Omental fat pad (tissue), 4 donors: ENCODE measurements around the gene RTRAF. TPM values are rescaled to one million over a fixed set of nuclear protein-coding genes. Genes with fewer than 3 reads are reported as not detected.

ENCODE experiments used
- ATAC-seq: fragments of 150-250 bp; one replicate; pipeline ENCODE4 v1.9.1; 2016; ENCODE audit warnings: mild to moderate bottlenecking, moderate library complexity; ENCODE audit not compliant: low FRiP score
- DNase-seq: peaks from one replicate; pipeline ENCODE4 v3.0.0-alpha.2; 2019; ENCODE audit warnings: low spot score
- total RNA-seq, 4 donors: library from RNA; depleted of rRNA; stranded (reverse); fragments of >200 nt; gene quantifications; one replicate each; pipeline ENCODE4 v1.1.0, GENCODE V29; 2016
- TF ChIP-seq, protein P1 (sequence below), 3 donors: fragments of 450-650 bp; IDR thresholded peaks; one replicate each; pipeline ENCODE4 v1.5.1; 2016 to 2017; ENCODE audit warnings: antibody characterized with exemption in 3 of 3, mild to moderate bottlenecking in 3 of 3, moderate library complexity in 2 of 3

The RTRAF gene
- total RNA-seq, 4 donors from 2014 or later: 63.8 to 84.6 (median 71.6) TPM

DNA sequence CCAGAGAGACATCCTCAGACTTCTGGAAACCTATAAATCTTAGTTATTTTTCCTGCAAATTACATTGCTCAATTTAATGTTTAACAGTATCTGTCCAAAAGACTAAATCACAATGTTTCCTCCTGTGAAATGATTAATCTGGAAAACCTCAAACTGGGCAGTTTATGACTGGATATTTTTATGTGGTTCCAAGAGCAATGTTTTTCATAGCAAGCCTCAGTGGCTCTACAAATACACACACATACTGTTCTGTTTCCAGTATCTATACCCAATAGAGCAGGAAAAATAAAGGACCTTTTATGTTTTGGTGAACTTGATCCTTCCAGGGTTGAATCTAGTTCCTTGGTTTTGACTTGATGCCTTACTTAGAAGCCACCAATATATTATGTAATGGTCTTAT, 70.3 kb downstream of the RTRAF start:
- ATAC-seq: peak; percentile 76
- TF ChIP-seq, protein P1, sequence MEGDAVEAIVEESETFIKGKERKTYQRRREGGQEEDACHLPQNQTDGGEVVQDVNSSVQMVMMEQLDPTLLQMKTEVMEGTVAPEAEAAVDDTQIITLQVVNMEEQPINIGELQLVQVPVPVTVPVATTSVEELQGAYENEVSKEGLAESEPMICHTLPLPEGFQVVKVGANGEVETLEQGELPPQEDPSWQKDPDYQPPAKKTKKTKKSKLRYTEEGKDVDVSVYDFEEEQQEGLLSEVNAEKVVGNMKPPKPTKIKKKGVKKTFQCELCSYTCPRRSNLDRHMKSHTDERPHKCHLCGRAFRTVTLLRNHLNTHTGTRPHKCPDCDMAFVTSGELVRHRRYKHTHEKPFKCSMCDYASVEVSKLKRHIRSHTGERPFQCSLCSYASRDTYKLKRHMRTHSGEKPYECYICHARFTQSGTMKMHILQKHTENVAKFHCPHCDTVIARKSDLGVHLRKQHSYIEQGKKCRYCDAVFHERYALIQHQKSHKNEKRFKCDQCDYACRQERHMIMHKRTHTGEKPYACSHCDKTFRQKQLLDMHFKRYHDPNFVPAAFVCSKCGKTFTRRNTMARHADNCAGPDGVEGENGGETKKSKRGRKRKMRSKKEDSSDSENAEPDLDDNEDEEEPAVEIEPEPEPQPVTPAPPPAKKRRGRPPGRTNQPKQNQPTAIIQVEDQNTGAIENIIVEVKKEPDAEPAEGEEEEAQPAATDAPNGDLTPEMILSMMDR (IDR thresholded peaks at IDR 0.05): no peak
- no peak for DNase-seq

GRCh38 chr14:52060080-52060479, 70.7 kb downstream of the RTRAF start:
- ATAC-seq: peak; percentile 27
- no peak for DNase-seq
- TF ChIP-seq, protein P1 (IDR thresholded peaks at IDR 0.05): no peak

Other genes with a start within 250 kb of the RTRAF start
- 10 to 100 TPM; 40.7 to 85.6 (median 54.0) TPM for gene GNG2, start 128.9 kb upstream of the RTRAF start, total RNA-seq
- 10 to 100 TPM; 33.3 to 67.0 (median 45.4) TPM for gene NID2, start 79.5 kb downstream of the RTRAF start, total RNA-seq